ENCODE measurements around the gene MED12L.
"Not testable (repeated sequence)": the region's sequence is repeated elsewhere in the genome, so short reads cannot be mapped to it uniquely, and the experiment has no call there.

DNA sequence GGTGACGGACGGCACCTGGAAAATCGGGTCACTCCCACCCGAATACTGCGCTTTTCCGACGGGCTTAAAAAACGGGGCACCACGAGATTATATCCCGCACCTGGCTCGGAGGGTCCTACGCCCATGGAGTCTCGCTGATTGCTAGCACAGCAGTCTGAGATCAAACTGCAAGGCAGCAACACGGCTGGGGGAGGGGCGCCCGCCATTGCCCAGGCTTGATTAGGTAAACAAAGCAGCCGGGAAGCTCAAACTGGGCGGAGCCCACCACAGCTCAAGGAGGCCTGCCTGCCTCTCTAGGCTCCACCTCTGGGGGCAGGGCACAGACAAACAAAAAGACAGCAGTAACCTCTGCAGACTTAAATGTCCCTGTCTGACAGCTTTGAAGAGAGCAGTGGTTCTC is 156.5 kb downstream of the MED12L start:
- not testable (repeated sequence) for TF ChIP-seq EZH2phosphoT487 (IDR thresholded peaks at IDR 0.05; ENCODE audit: low read depth, severe bottlenecking, unreplicated experiment); EZH2 (IDR thresholded peaks at IDR 0.05; ENCODE audit: borderline replicate concordance)
